Liver (tissue), 3 donors: ENCODE measurements around the gene MS4A2.
"Not testable (repeated sequence)": the region's sequence is repeated elsewhere in the genome, so short reads cannot be mapped to it uniquely, and the experiment has no call there.

ENCODE experiments used
- EGR1 ChIP-seq, 2 donors: IDR thresholded peaks; 2 replicates each; pipeline ENCODE4 v1.6.1; 2016 to 2018; ENCODE audit warnings: antibody characterized with exemption in 2 of 2, low read depth in 2 of 2
- GABPA ChIP-seq, 2 donors: IDR thresholded peaks in 1 of 2; conservative IDR thresholded peaks in 1 of 2; 2 replicates each; pipeline ENCODE4 v1.6.1; 2016; ENCODE audit warnings: antibody characterized with exemption in 2 of 2, mild to moderate bottlenecking in 1 of 2, moderate library complexity in 1 of 2
- NR2F2 ChIP-seq: IDR thresholded peaks from 2 replicates; pipeline ENCODE4 v1.6.1; 2016; ENCODE audit warnings: antibody characterized with exemption
- RAD21 ChIP-seq, 2 donors: IDR thresholded peaks; 2 replicates each; pipeline ENCODE4 v1.6.1; 2016; ENCODE audit warnings: antibody characterized with exemption in 2 of 2, mild to moderate bottlenecking in 2 of 2
- RXRA ChIP-seq, 2 donors: IDR thresholded peaks; 2 replicates each; pipeline ENCODE4 v1.6.1; 2017 to 2018; ENCODE audit warnings: antibody characterized with exemption in 2 of 2, mild to moderate bottlenecking in 1 of 2
- SP1 ChIP-seq: IDR thresholded peaks from 2 replicates; pipeline ENCODE4 v1.6.1; 2018; ENCODE audit warnings: antibody characterized with exemption, mild to moderate bottlenecking
- TAF1 ChIP-seq: conservative IDR thresholded peaks from 2 replicates; pipeline ENCODE4 v1.6.1; 2016; ENCODE audit warnings: antibody characterized with exemption, mild to moderate bottlenecking
- YY1 ChIP-seq: IDR thresholded peaks from 2 replicates; pipeline ENCODE4 v1.6.1; 2016; ENCODE audit warnings: antibody characterized with exemption, mild to moderate bottlenecking
- TF ChIP-seq, protein P1 (sequence below): fragments of 150-350 bp; IDR thresholded peaks from 2 replicates; pipeline ENCODE4 v1.5.1; 2017; ENCODE audit warnings: improper control_type of control experiment, low read depth, low read length; ENCODE audit not compliant: missing input control
- TF ChIP-seq, protein P2 (sequence below): IDR thresholded peaks from 2 replicates; pipeline ENCODE4 v1.6.1; 2016; ENCODE audit warnings: antibody characterized with exemption, mild to moderate bottlenecking
- TF ChIP-seq, protein P3 (sequence below): IDR thresholded peaks from 2 replicates; pipeline ENCODE4 v1.6.1; 2016; ENCODE audit warnings: antibody characterized with exemption
- donor health status: healthy.
- donor health status: healthy.

DNA sequence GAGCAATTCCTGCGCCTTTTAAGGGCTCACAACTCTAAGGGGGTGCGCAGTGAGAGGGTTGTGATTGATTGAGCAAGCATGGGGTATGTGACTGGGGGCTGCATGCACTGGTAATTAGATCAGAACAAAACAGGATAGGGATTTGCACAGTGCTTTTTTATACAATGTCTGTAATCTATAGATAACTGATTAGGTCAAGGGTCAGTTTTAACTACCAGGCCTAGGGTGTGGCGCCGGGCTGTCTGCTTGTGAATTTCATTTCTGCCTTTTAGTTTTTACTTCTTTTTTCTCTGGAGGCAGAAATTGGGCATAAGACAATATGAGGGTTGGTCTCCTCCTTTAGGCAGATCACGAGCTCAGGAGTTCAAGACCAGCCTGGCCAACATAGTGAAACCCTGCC, 20.2 kb downstream of the MS4A2 start:
- TF ChIP-seq RXRA (IDR thresholded peaks at IDR 0.05); SP1; YY1; RAD21 (IDR thresholded peaks at IDR 0.05); TAF1; EGR1 (IDR thresholded peaks at IDR 0.05; ENCODE audit: low read depth in 2 of 2); GABPA (IDR thresholded peaks at IDR 0.05 in 1 of 2, conservative IDR thresholded peaks at IDR 0.05 in 1 of 2); NR2F2: not testable (repeated sequence)
- TF ChIP-seq, protein P1, sequence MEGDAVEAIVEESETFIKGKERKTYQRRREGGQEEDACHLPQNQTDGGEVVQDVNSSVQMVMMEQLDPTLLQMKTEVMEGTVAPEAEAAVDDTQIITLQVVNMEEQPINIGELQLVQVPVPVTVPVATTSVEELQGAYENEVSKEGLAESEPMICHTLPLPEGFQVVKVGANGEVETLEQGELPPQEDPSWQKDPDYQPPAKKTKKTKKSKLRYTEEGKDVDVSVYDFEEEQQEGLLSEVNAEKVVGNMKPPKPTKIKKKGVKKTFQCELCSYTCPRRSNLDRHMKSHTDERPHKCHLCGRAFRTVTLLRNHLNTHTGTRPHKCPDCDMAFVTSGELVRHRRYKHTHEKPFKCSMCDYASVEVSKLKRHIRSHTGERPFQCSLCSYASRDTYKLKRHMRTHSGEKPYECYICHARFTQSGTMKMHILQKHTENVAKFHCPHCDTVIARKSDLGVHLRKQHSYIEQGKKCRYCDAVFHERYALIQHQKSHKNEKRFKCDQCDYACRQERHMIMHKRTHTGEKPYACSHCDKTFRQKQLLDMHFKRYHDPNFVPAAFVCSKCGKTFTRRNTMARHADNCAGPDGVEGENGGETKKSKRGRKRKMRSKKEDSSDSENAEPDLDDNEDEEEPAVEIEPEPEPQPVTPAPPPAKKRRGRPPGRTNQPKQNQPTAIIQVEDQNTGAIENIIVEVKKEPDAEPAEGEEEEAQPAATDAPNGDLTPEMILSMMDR = not testable (repeated sequence)
- TF ChIP-seq, protein P2, sequence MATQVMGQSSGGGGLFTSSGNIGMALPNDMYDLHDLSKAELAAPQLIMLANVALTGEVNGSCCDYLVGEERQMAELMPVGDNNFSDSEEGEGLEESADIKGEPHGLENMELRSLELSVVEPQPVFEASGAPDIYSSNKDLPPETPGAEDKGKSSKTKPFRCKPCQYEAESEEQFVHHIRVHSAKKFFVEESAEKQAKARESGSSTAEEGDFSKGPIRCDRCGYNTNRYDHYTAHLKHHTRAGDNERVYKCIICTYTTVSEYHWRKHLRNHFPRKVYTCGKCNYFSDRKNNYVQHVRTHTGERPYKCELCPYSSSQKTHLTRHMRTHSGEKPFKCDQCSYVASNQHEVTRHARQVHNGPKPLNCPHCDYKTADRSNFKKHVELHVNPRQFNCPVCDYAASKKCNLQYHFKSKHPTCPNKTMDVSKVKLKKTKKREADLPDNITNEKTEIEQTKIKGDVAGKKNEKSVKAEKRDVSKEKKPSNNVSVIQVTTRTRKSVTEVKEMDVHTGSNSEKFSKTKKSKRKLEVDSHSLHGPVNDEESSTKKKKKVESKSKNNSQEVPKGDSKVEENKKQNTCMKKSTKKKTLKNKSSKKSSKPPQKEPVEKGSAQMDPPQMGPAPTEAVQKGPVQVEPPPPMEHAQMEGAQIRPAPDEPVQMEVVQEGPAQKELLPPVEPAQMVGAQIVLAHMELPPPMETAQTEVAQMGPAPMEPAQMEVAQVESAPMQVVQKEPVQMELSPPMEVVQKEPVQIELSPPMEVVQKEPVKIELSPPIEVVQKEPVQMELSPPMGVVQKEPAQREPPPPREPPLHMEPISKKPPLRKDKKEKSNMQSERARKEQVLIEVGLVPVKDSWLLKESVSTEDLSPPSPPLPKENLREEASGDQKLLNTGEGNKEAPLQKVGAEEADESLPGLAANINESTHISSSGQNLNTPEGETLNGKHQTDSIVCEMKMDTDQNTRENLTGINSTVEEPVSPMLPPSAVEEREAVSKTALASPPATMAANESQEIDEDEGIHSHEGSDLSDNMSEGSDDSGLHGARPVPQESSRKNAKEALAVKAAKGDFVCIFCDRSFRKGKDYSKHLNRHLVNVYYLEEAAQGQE = not testable (repeated sequence)
- TF ChIP-seq, protein P3, sequence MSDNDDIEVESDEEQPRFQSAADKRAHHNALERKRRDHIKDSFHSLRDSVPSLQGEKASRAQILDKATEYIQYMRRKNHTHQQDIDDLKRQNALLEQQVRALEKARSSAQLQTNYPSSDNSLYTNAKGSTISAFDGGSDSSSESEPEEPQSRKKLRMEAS = not testable (repeated sequence)
